Right lobe of liver (tissue), 6 donors: ENCODE data around the gene LRRC59. TPM values are rescaled to one million over a fixed set of nuclear protein-coding genes. Genes with fewer than 3 reads are reported as not detected.

Experiments used
- ATAC-seq, 4 donors: fragments of 200-7000 bp; cut with Tn5 transposase; one replicate each; pipeline ENCODE4 v1.9.1; 2020; ENCODE audit warnings: mild to moderate bottlenecking in 4 of 4, moderate library complexity in 4 of 4
- DNase-seq, 3 donors: peaks; one replicate each; pipeline ENCODE4 v3.0.0-alpha.2; 2020
- H3K27ac ChIP-seq, 3 donors: fragments of 200-600 bp; one replicate each; pipeline ENCODE4 v1.8.0; 2022
- H3K27me3 ChIP-seq, 2 donors: fragments of 200-600 bp; one replicate each; pipeline ENCODE4 v1.8.0; 2022
- H3K36me3 ChIP-seq, 4 donors: fragments of 200-600 bp; sonication (generic) in 1 of 4; one replicate each; pipeline versions ENCODE4 v1.5.1 to v1.8.0; 2017 to 2022; ENCODE audit warnings: control low read depth in 1 of 4
- H3K4me1 ChIP-seq, 4 donors: fragments of 200-600 bp; sonication (generic) in 1 of 4; one replicate each; pipeline versions ENCODE4 v1.5.1 to v1.8.0; 2017 to 2022; ENCODE audit warnings: control low read depth in 1 of 4
- H3K4me3 ChIP-seq, 3 donors: fragments of 200-600 bp; one replicate each; pipeline ENCODE4 v1.8.0; 2022
- H3K9me3 ChIP-seq, 4 donors: fragments of 200-600 bp; sonication (generic) in 1 of 4; one replicate each; pipeline versions ENCODE4 v1.5.1 to v1.8.0; 2017 to 2022; ENCODE audit warnings: control low read depth in 1 of 4
- CTCF ChIP-seq, 4 donors: fragments of 200-600 bp in 3 of 4; fragments of 450-650 bp in 1 of 4; IDR thresholded peaks; one replicate each; pipeline versions ENCODE4 v1.5.1 to v1.8.0; 2016 to 2022; ENCODE audit warnings: antibody characterized with exemption in 4 of 4, mild to moderate bottlenecking in 2 of 4
- POLR2A ChIP-seq: fragments of 450-650 bp; IDR thresholded peaks from one replicate; pipeline ENCODE4 v1.6.1; 2017; ENCODE audit warnings: antibody characterized with exemption, mild to moderate bottlenecking
- WGBS: methylation state at CpG from one replicate; pipeline ENCODE4 v1.1.6; 2018; ENCODE audit warnings: low coverage, low lambda C conversion rate; ENCODE audit not compliant: insufficient coverage; ENCODE audit errors: missing lambda C conversion rate; 5-methylcytosine and 5-hydroxymethylcytosine counted together
- intact Hi-C, 2 donors: fragments of 100-400 bp; cut with DNase I; formaldehyde crosslinking; loops; one replicate each; pipeline versions ENCODE4 v1.11.2 to v1.14.1; 2022
- total RNA-seq, 6 experiments: library from RNA; depleted of rRNA in 2 of 6; stranded (reverse); fragments of >200 nt in 2 of 6; fragmentation: NEBNext Ultra II Directional in 3 of 6; extraction: Animal tissue kit (Norgen Biotek cat#: 25700) in 3 of 6; gene quantifications; one replicate each; pipeline versions ENCODE4 v1.1.0 to v1.2.4, GENCODE V29; 2016 to 2023
- donor health status: DM: no; HTN: yes; CAD: no.
- donor health status: DM: no; HTN: no; CAD: no.
- donor health status: DM: no; HTN: no; CAD: no.
- donor health status: DM: no; HTN: yes; CAD: no.
- donor health status: DM: no; HTN: yes; CAD: no.

LRRC59 gene
- total RNA-seq, 6 experiments from 2014 or later, result 36.0 to 125 (median 64.0) TPM

DNA sequence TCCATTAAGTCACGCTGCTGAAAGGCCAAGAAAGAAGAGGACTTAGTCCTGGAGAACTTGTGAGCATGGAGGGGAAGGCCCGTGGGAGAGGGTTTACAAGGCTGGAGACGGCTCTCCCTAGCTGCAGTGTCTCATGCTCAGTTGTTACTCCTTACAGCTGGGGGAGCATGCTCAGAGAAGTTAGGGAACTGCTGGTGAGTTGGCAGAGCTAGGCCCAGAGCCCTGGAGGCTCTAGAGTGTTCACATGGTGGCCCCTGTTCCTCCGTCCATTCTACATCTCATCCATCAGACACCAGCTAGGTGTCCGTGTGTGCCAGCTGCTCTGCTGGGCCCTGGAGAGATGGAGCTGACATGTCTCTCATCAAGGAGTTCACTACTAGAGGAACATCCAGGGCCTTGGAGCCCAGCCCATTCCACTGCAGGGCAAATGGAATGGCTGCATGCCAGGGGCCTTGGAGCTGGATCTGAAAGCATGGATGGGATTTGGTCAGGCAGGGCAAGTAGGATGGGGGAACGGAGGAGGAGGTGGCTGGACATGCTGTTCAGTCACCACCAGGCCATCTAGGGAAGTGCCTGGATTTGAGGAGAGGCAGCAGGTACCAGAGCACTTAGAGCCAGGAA, 45.1 kb downstream of the LRRC59 start:
- DNase-seq (peak in 1 of 3 donors; percentile 60), ATAC-seq (peak in 2 of 4 donors; percentile 3 to 49)
- no peak overlapping the region for H3K4me3 ChIP-seq
- H3K27ac ChIP-seq, result no peak overlapping the region
- H3K9me3 ChIP-seq, result no peaks in the 10 kb centered on the region
- intact Hi-C loops, result loop anchor here in 1 of 2 donors (10.0 kb wide), 1 partner anchor 133 kb away; no protein-coding TSS in a partner anchor
- TF ChIP-seq CTCF (IDR thresholded peaks at IDR 0.05), result no peak
- no peak for TF ChIP-seq POLR2A
- no peaks in the 10 kb centered on the region for H3K27me3 ChIP-seq
- H3K4me1 ChIP-seq, result no peaks in the 10 kb centered on the region
- H3K36me3 ChIP-seq, result peaks cover 0 to 8% (median 3%) of the 10 kb centered on the region in 4 donors
- WGBS, result 100% methylated on average over 2 of the region's 6 CpGs

DNA sequence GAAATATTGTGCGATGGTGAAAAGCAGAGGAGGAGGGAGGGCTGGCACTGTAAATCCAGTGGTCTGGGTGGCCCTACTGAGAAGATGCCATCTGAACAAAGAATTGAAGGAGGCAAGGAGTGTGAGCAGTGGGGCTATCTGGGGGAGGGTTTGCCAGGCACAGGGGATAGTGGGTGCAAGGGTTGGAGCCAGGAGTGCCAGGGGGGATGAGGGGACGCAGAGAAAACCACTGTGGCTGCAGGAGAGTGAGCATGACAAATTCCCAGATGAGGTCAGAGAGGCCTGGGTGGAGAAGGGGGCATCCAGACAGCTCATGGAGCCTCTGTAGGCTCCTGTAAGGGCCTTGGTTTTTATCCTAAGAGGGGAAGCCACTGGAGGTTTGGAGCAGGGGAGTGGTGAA, 46.6 kb downstream of the LRRC59 start:
- intact Hi-C loops, result loop anchor here in 1 of 2 donors (10.0 kb wide), 1 partner anchor 134 kb away; no protein-coding TSS in a partner anchor
- H3K4me1 ChIP-seq, result peaks cover 0 to 5% (median 0%) of the 10 kb centered on the region in 4 donors
- no peaks in the 10 kb centered on the region for H3K27me3 ChIP-seq

GRCh38 chr17:50349243-50349600, 48.1 kb downstream of the LRRC59 start:
- Histone ChIP-seq H3K27ac (no peak overlapping the region), H3K36me3 (no peaks in the 10 kb centered on the region), H3K4me1 (peaks cover 0 to 10% (median 3%) of the 10 kb centered on the region in 4 donors), H3K9me3 (no peaks in the 10 kb centered on the region), H3K4me3 (no peak overlapping the region), H3K27me3 (no peaks in the 10 kb centered on the region)
- DNase-seq, result peak in 1 of 3 donors; percentile 33
- WGBS, result 90% methylated on average over 4 of the region's 5 CpGs
- no peak for TF ChIP-seq POLR2A
- no peak for TF ChIP-seq CTCF (IDR thresholded peaks at IDR 0.05)
- ATAC-seq, result no peak
- intact Hi-C loops, result no loop called here

More for the DNA sequence above, 46.6 kb downstream of the LRRC59 start:
- Histone ChIP-seq H3K27ac (no peak overlapping the region), H3K9me3 (no peaks in the 10 kb centered on the region), H3K4me3 (no peak overlapping the region), H3K36me3 (peaks cover 0 to 3% (median under 1%) of the 10 kb centered on the region in 4 donors)
- TF ChIP-seq POLR2A (no peak), CTCF (IDR thresholded peaks at IDR 0.05) (no peak)
- ATAC-seq (no peak), DNase-seq (peak in 1 of 3 donors; percentile 32)
- 94% methylated on average over 2 of the region's 2 CpGs for WGBS

DNA sequence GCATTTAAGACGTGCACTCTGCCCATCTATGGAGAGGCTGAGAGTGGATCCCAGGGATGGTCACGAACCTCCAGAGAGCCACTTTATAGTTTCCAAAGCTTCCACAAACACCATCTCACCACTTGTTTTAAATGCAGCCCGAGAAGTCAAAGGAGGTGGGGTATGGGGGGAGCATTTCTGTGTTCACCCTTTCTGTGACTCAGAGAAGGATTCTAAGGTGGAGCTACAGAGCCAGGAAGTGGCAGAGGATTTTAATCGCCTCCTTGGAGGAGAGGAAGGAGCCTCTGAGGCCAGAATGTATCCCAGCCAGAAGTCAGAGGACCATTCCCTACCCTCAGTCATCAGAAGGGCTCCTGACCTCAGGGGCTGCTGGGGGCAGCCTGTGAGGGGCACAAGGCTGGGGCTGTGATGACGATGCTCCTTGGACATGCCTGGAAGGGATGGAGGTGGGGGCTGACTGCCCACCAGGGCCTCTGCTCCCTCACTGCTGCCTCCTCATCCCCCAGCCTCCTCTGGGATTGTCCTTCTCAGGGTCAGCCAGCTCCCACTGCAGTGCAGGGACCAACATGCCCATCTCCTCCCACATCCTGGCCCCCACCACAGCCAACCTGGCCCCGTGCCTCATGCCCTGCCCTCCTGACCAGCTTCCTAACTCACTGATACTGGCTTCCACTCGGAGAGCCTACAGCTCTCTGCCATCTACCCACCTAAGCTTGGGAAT, 48.6 kb downstream of the LRRC59 start:
- H3K4me3 ChIP-seq, result no peak overlapping the region
- H3K36me3 ChIP-seq, result no peaks in the 10 kb centered on the region
- no peak overlapping the region for H3K27ac ChIP-seq
- TF ChIP-seq CTCF (IDR thresholded peaks at IDR 0.05) (no peak), POLR2A (no peak)
- WGBS, result 74% methylated on average over 5 of the region's 7 CpGs
- no peak for ATAC-seq
- H3K27me3 ChIP-seq, result no peaks in the 10 kb centered on the region
- H3K4me1 ChIP-seq, result peaks cover 0 to 10% (median 3%) of the 10 kb centered on the region in 4 donors
- no peaks in the 10 kb centered on the region for H3K9me3 ChIP-seq
- peak in 1 of 3 donors; percentile 44 for DNase-seq
- intact Hi-C loops, result no loop called here
